ENCODE results near the gene TRIM7. TPM values are rescaled to one million over a fixed set of nuclear protein-coding genes. Genes with fewer than 3 reads are reported as not detected.

The TRIM7 gene
- total RNA-seq, 4 donors from 2014 or later, result 0.88 to 2.6 (median 2.2) TPM

GRCh38 chr5:181207960-181208253, 2.9 kb upstream of the TRIM7 start:
- Histone ChIP-seq H3K4me3 (peak overlapping the region in 1 of 4 donors; percentile 53), H3K27me3 (no peaks in the 10 kb centered on the region), H3K36me3 (no peaks in the 10 kb centered on the region), H3K27ac (peak overlapping the region in 3 of 4 donors; percentile 70 to 78 (median 76)), H3K9me3 (no peaks in the 10 kb centered on the region), H3K4me1 (peaks cover 3 to 41% (median 19%) of the 10 kb centered on the region in 4 donors)
- TF ChIP-seq POLR2A (IDR thresholded peaks at IDR 0.05), result no peak
- no peak for TF ChIP-seq CTCF (IDR thresholded peaks at IDR 0.05)
- DNase-seq, result no peak

- Histone ChIP-seq H3K9me3 (no peaks in the 10 kb centered on the region), H3K27me3 (no peaks in the 10 kb centered on the region), H3K4me1 (peaks cover 3 to 41% (median 19%) of the 10 kb centered on the region in 4 donors), H3K27ac (peak overlapping the region; percentile 53 to 78 (median 73)), H3K4me3 (peak overlapping the region; percentile 44 to 67 (median 56)), H3K36me3 (no peaks in the 10 kb centered on the region)
- TF ChIP-seq CTCF (IDR thresholded peaks at IDR 0.05) (no peak), POLR2A (IDR thresholded peaks at IDR 0.05) (no peak)
- peak; percentile 66 to 88 (median 68) for DNase-seq
These were observed 2.4 kb upstream of the TRIM7 start for GRCh38 chr5:181207214-181207959.

GRCh38 chr5:181205761-181206649, 1.0 kb upstream of the TRIM7 start:
- Histone ChIP-seq H3K27me3 (no peaks in the 10 kb centered on the region), H3K9me3 (no peaks in the 10 kb centered on the region), H3K4me1 (peaks cover 3 to 41% (median 19%) of the 10 kb centered on the region in 4 donors), H3K4me3 (peak overlapping the region; percentile 44 to 67 (median 62)), H3K27ac (peak overlapping the region in 3 of 4 donors; percentile 70 to 78 (median 76)), H3K36me3 (no peaks in the 10 kb centered on the region)
- no peak for TF ChIP-seq POLR2A (IDR thresholded peaks at IDR 0.05)
- TF ChIP-seq CTCF (IDR thresholded peaks at IDR 0.05), result no peak
- peak in 1 of 3 donors; percentile 53 for DNase-seq

- Histone ChIP-seq H3K27ac (peak overlapping the region in 3 of 4 donors; percentile 22 to 58 (median 40)), H3K4me1 (peaks cover 3 to 41% (median 19%) of the 10 kb centered on the region in 4 donors), H3K27me3 (no peaks in the 10 kb centered on the region), H3K9me3 (no peaks in the 10 kb centered on the region), H3K4me3 (peak overlapping the region; percentile 54 to 67 (median 62)), H3K36me3 (no peaks in the 10 kb centered on the region)
- TF ChIP-seq CTCF (IDR thresholded peaks at IDR 0.05) (no peak), POLR2A (IDR thresholded peaks at IDR 0.05) (no peak)
- DNase-seq, result peak in 2 of 3 donors; percentile 50 to 56
These were observed 727 bp downstream of the TRIM7 start for GRCh38 chr5:181204113-181204825.

GRCh38 chr5:181203777-181204112, 1.3 kb downstream of the TRIM7 start:
- H3K36me3 ChIP-seq, result no peaks in the 10 kb centered on the region
- H3K27ac ChIP-seq, result peak overlapping the region in 3 of 4 donors; percentile 22 to 58 (median 40)
- peak in 2 of 3 donors; percentile 47 to 50 for DNase-seq
- TF ChIP-seq CTCF (IDR thresholded peaks at IDR 0.05), result no peak
- TF ChIP-seq POLR2A (IDR thresholded peaks at IDR 0.05), result no peak
- H3K4me3 ChIP-seq, result peak overlapping the region; percentile 54 to 67 (median 62)
- H3K4me1 ChIP-seq, result peaks cover 3 to 41% (median 19%) of the 10 kb centered on the region in 4 donors
- no peaks in the 10 kb centered on the region for H3K27me3 ChIP-seq
- no peaks in the 10 kb centered on the region for H3K9me3 ChIP-seq

Measured in Peyer's patch (tissue), 4 donors.